Measurements from ENCODE around the gene IL10RA.

Gene IL10RA

GRCh38 chr11:118000850-118001228 lies 14.6 kb downstream of the IL10RA start:
- TF ChIP-seq, protein P1, sequence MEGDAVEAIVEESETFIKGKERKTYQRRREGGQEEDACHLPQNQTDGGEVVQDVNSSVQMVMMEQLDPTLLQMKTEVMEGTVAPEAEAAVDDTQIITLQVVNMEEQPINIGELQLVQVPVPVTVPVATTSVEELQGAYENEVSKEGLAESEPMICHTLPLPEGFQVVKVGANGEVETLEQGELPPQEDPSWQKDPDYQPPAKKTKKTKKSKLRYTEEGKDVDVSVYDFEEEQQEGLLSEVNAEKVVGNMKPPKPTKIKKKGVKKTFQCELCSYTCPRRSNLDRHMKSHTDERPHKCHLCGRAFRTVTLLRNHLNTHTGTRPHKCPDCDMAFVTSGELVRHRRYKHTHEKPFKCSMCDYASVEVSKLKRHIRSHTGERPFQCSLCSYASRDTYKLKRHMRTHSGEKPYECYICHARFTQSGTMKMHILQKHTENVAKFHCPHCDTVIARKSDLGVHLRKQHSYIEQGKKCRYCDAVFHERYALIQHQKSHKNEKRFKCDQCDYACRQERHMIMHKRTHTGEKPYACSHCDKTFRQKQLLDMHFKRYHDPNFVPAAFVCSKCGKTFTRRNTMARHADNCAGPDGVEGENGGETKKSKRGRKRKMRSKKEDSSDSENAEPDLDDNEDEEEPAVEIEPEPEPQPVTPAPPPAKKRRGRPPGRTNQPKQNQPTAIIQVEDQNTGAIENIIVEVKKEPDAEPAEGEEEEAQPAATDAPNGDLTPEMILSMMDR (IDR thresholded peaks at IDR 0.05; ENCODE audit: control extremely low read depth, extremely low read depth, low read depth, missing control alignments) = no peak
- ChIA-PET POLR2A (interaction anchor here (6.2 kb wide), 1 partner anchor 13 kb away, joined by 38 read pairs; the partner anchor contains the start of gene IL10RA), CTCF (interaction anchor here (0.8 to 5.8 kb wide), 7 partner anchors 12 to 54 kb away, joined by 3 to 21 read pairs (median 4); no protein-coding TSS in a partner anchor)
- no peak for DNase-seq (ENCODE audit: extremely low spot score)

GRCh38 chr11:118001494-118001971 lies 15.3 kb downstream of the IL10RA start:
- CTCF ChIA-PET = interaction anchor here (1.3 to 5.8 kb wide), 4 partner anchors 14 to 55 kb away, joined by 4 to 21 read pairs (median 13); no protein-coding TSS in a partner anchor
- POLR2A ChIA-PET = interaction anchor here (1.2 kb wide), 1 partner anchor 15 kb away, joined by 6 read pairs; the partner anchor contains the start of gene IL10RA
- TF ChIP-seq, protein P1 (IDR thresholded peaks at IDR 0.05; ENCODE audit: control extremely low read depth, extremely low read depth, low read depth, missing control alignments) = no peak
- no peak for DNase-seq (ENCODE audit: extremely low spot score)

GRCh38 chr11:118002010-118002540 lies 15.9 kb downstream of the IL10RA start:
- TF ChIP-seq, protein P1 (IDR thresholded peaks at IDR 0.05; ENCODE audit: control extremely low read depth, extremely low read depth, low read depth, missing control alignments) = no peak
- ChIA-PET CTCF (interaction anchor here (1.4 to 5.8 kb wide), 3 partner anchors 14 to 184 kb away, joined by 6 to 21 read pairs (median 10); no protein-coding TSS in a partner anchor), POLR2A (interaction anchor here (0.8 to 1.2 kb wide), 2 partner anchors 9 to 16 kb away, joined by 4 to 6 read pairs; partner anchors contain the start of gene IL10RA)
- no peak for DNase-seq (ENCODE audit: extremely low spot score)

GRCh38 chr11:118002541-118003423 lies 16.6 kb downstream of the IL10RA start:
- ChIA-PET CTCF (interaction anchor here (0.8 to 5.8 kb wide), 6 partner anchors 8 to 185 kb away, joined by 3 to 21 read pairs (median 5); no protein-coding TSS in a partner anchor), POLR2A (interaction anchor here (0.8 to 1.2 kb wide), 2 partner anchors 8 to 17 kb away, joined by 4 to 6 read pairs; partner anchors contain the start of gene IL10RA)
- TF ChIP-seq, protein P1 (IDR thresholded peaks at IDR 0.05; ENCODE audit: control extremely low read depth, extremely low read depth, low read depth, missing control alignments) = no peak
- no peak for DNase-seq (ENCODE audit: extremely low spot score)

DNA sequence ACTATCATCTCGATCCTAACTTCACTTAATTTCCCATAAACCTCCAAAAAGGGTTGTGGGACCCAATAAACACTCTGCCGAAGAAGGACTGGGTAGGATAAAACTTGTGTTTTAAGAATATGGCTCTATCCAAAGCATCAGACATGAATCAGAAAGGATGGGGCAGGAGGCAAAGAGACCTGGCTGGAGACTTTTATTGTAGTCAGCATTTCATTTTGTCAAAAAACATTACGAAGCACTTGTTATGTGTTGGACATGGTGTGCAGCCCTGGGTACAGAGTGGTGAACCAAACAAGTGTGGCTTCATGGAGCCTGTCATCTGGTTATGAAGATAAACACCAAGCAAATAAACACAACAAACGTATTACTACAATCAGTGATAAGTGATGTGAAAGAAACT lies 17.3 kb downstream of the IL10RA start:
- no peak for DNase-seq (ENCODE audit: extremely low spot score)
- TF ChIP-seq, protein P1 (IDR thresholded peaks at IDR 0.05; ENCODE audit: control extremely low read depth, extremely low read depth, low read depth, missing control alignments) = no peak
- POLR2A ChIA-PET = no interaction called here
- CTCF ChIA-PET = interaction anchor here (0.8 to 5.8 kb wide), 5 partner anchors 12 to 186 kb away, joined by 3 to 21 read pairs (median 6); no protein-coding TSS in a partner anchor

All from GM10248 (cell line).